SK-N-SH (cell line): ENCODE data around the gene RNF130. TPM values are rescaled to one million over a fixed set of nuclear protein-coding genes. Genes with fewer than 3 reads are reported as not detected.
A peak's percentile ranks its signal among the peaks of the same experiment; 100 is the strongest.

ENCODE experiments used
- CTCF ChIA-PET: fragments of 300-600, 350-600 bp; formaldehyde crosslinking; extraction: SDS; loops from one replicate; lab custom pipeline; 2021; lab: Yijun Ruan, JAX
- POLR2A ChIA-PET: fragments of 350-600 bp; sonication (Branson Sonifier 250); formaldehyde crosslinking; extraction: SDS; loops from one replicate; lab custom pipeline; 2020; ENCODE audit warnings: antibody characterized with exemption, inconsistent platforms; lab: Yijun Ruan, JAX
- DNase-seq: peaks from one replicate; pipeline ENCODE4 v3.0.0; 2012
- H2AFZ ChIP-seq: fragments of 200-600 bp; sonication (generic); 2 replicates; pipeline ENCODE4 v1.8.1; 2016; ENCODE audit warnings: antibody characterized with exemption, mild to moderate bottlenecking, low read depth
- H3F3A ChIP-seq: fragments of 200-600 bp; sonication (generic); replicated peaks from 2 replicates; pipeline ENCODE3; 2016; ENCODE audit warnings: antibody characterized with exemption, mild to moderate bottlenecking; ENCODE audit not compliant: insufficient read depth
- H3K27ac ChIP-seq, 2 experiments: fragments of 200-500 bp in 1 of 2; fragments of 200-600 bp in 1 of 2; sonication (Bioruptor generic) in 1 of 2; sonication (generic), shearing (Covaris generic) in 1 of 2; 2 replicates each; pipeline versions ENCODE4 v1.5.1 to v1.6.1; 2014 to 2016; ENCODE audit warnings: low read depth in 2 of 2, inconsistent platforms in 1 of 2, low read length in 1 of 2, mild to moderate bottlenecking in 1 of 2, mixed read lengths in 1 of 2
- H3K27me3 ChIP-seq: fragments of 200-600 bp; sonication (generic), shearing (Covaris generic); 2 replicates; pipeline ENCODE4 v1.6.1; 2016; ENCODE audit warnings: mixed run types; ENCODE audit not compliant: insufficient read depth
- H3K36me3 ChIP-seq, 2 experiments: fragments of 200-500 bp in 1 of 2; fragments of 200-600 bp in 1 of 2; sonication (Bioruptor generic) in 1 of 2; sonication (generic) in 1 of 2; replicated peaks in 1 of 2; 2 replicates each; pipeline versions ENCODE3 to v1.5.1; 2014 to 2016; ENCODE audit warnings: low read length in 1 of 2, mild to moderate bottlenecking in 1 of 2; ENCODE audit not compliant: insufficient read depth in 2 of 2, control insufficient read depth in 1 of 2
- H3K4me1 ChIP-seq, 2 experiments: fragments of 200-500 bp in 1 of 2; fragments of 200-600 bp in 1 of 2; sonication (Bioruptor generic) in 1 of 2; sonication (generic), shearing (Covaris generic) in 1 of 2; 2 replicates each; pipeline versions ENCODE4 v1.5.1 to v1.6.1; 2014 to 2016; ENCODE audit warnings: low read depth in 1 of 2, low read length in 1 of 2, mixed run types in 1 of 2; ENCODE audit not compliant: insufficient read depth in 2 of 2, control insufficient read depth in 1 of 2
- H3K4me2 ChIP-seq: fragments of 200-600 bp; sonication (generic), shearing (Covaris generic); 2 replicates; pipeline ENCODE4 v1.6.1; 2017; ENCODE audit warnings: mixed run types
- H3K4me3 ChIP-seq, 2 experiments: fragments of 200-500 bp in 1 of 2; fragments of 200-600 bp in 1 of 2; sonication (Bioruptor generic) in 1 of 2; sonication (generic), shearing (Covaris generic) in 1 of 2; 2 replicates each; pipeline versions ENCODE4 v1.5.1 to v1.8.1; 2014 to 2016; ENCODE audit warnings: low read depth in 2 of 2, inconsistent platforms in 1 of 2, low read length in 1 of 2, mild to moderate bottlenecking in 1 of 2, mixed read lengths in 1 of 2, moderate library complexity in 1 of 2
- H3K79me2 ChIP-seq: fragments of 200-600 bp; sonication (generic); 2 replicates; pipeline ENCODE4 v1.8.1; 2017; ENCODE audit warnings: mild to moderate bottlenecking; ENCODE audit not compliant: insufficient read depth
- H3K9ac ChIP-seq: fragments of 200-600 bp; sonication (generic); 2 replicates; pipeline ENCODE4 v1.6.1; 2017; ENCODE audit warnings: mixed run types
- H3K9me2 ChIP-seq: fragments of 200-600 bp; sonication (generic); 2 replicates; pipeline ENCODE4 v1.6.1; 2017; ENCODE audit warnings: mixed run types
- H3K9me3 ChIP-seq: fragments of 200-600 bp; sonication (generic); 2 replicates; pipeline ENCODE4 v1.6.1; 2017; ENCODE audit warnings: mixed run types, mild to moderate bottlenecking, moderate library complexity
- H4K20me1 ChIP-seq: fragments of 200-600 bp; sonication (generic); 2 replicates; pipeline ENCODE4 v1.6.1; 2017; ENCODE audit warnings: mild to moderate bottlenecking, mixed run types; ENCODE audit not compliant: insufficient read depth
- EP300 ChIP-seq, 2 experiments: IDR thresholded peaks; 2 replicates each; pipeline versions ENCODE4 v1.4.0 to v1.6.1; 2012; ENCODE audit warnings: borderline replicate concordance in 1 of 2, low read depth in 1 of 2, low read length in 1 of 2
- EZH2phosphoT487 ChIP-seq: fragments of 200-600 bp; sonication (generic); IDR thresholded peaks from 2 replicates; pipeline ENCODE4 v1.6.1; 2017; ENCODE audit warnings: low read depth, mixed run types, mild to moderate bottlenecking, antibody characterized with exemption, moderate library complexity, borderline replicate concordance
- FOXJ3 ChIP-seq: sonication (generic); formaldehyde crosslinking; IDR thresholded peaks from 2 replicates; pipeline ENCODE4 v1.5.1; 2020; ENCODE audit warnings: mild to moderate bottlenecking, missing genetic modification reagents
- IRF3 ChIP-seq: fragments of 150-350 bp; IDR thresholded peaks from 2 replicates; pipeline ENCODE4 v1.6.1; 2016; ENCODE audit warnings: mild to moderate bottlenecking, low read depth, low read length
- JUND ChIP-seq: IDR thresholded peaks from 2 replicates; pipeline ENCODE4 v1.4.0; 2012
- MAX ChIP-seq: IDR thresholded peaks from 2 replicates; pipeline ENCODE4 v1.4.0; 2012; ENCODE audit warnings: low read depth
- MEF2A ChIP-seq: IDR thresholded peaks from 2 replicates; pipeline ENCODE4 v1.4.0; 2012; ENCODE audit warnings: low read depth, borderline replicate concordance
- NFIC ChIP-seq: IDR thresholded peaks from 2 replicates; pipeline ENCODE4 v1.4.0; 2012; ENCODE audit warnings: borderline replicate concordance
- POLR2AphosphoS5 ChIP-seq: IDR thresholded peaks from 2 replicates; pipeline ENCODE4 v1.6.1; 2012; ENCODE audit warnings: low read depth, low read length
- RAD21 ChIP-seq: IDR thresholded peaks from 2 replicates; pipeline ENCODE4 v1.6.1; 2012; ENCODE audit warnings: mild to moderate bottlenecking, low read length
- RXRA ChIP-seq: IDR thresholded peaks from 2 replicates; pipeline ENCODE4 v1.4.0; 2012; ENCODE audit warnings: low read depth, mild to moderate bottlenecking, borderline replicate concordance
- TEAD4 ChIP-seq: IDR thresholded peaks from 2 replicates; pipeline ENCODE4 v1.4.0; 2012; ENCODE audit warnings: mild to moderate bottlenecking, borderline replicate concordance; ENCODE audit not compliant: insufficient read depth
- USF2 ChIP-seq: fragments of 150-350 bp; IDR thresholded peaks from 2 replicates; pipeline ENCODE4 v1.6.1; 2017; ENCODE audit warnings: antibody characterized with exemption, low read length, low read depth, borderline replicate concordance
- WGBS: methylation state at CpG from one replicate; pipeline ENCODE4 v1.1.6; 2017; ENCODE audit warnings: low lambda C conversion rate; 5-methylcytosine and 5-hydroxymethylcytosine counted together
- polyA plus RNA-seq, 3 experiments: library from polyadenylated mRNA; depleted of rRNA; stranded (reverse); fragments of >200 nt; gene quantifications; 2 replicates each; pipeline ENCODE4 v1.2.3, GENCODE V29; 2012
- TF ChIP-seq, protein P1 (sequence below): fragments of 200-600 bp; sonication (generic); IDR thresholded peaks from 2 replicates; pipeline ENCODE4 v1.6.1; 2017; ENCODE audit warnings: antibody characterized with exemption, mild to moderate bottlenecking, moderate library complexity

RNF130 gene
- polyA plus RNA-seq, 1 of the 3 experiments (the other 2 are of a cell fraction): 41.4 TPM

DNA sequence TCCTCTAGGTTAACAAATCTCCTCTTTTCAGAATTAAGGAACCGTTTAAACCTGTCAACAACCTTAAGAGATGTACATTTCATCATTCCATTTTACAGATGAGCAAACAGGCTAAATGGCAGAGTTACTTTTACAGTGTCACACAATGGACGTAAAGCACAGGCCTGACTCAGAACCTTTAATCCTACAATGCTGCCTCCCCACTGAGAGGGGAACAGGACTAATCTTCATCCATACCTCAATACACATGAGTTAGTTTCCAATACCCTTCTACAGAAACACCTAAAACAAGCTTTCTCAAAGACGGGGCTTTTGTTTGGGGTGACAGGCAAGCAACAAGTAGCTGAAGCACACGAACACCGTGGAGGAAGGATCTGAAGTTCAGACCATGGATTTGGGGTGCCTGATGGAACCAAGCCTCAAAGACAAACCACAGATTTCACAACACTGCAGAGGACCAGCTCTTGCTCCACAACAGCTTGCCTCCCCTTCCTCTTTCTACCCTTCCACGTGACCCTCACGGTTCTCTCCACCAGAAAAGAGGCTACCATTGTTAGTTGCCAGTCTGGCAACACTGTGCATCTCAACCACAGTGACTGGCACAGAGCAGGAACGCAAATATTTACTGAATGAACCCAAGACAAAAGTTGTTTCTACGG is 1.8 kb downstream of the RNF130 start:
- ChIA-PET POLR2A (no interaction called here), CTCF (interaction anchor here (0.7 to 2.6 kb wide), 5 partner anchors 12 to 48 kb away, joined by 3 to 11 read pairs (median 3); no protein-coding TSS in a partner anchor)
- DNase-seq: no peak
- Histone ChIP-seq H3K36me3 (no peaks in the 10 kb centered on the region), H3F3A (peaks cover 4% of the 10 kb centered on the region), H3K9me3 (no peaks in the 10 kb centered on the region), H3K9ac (peak overlapping the region; percentile 87; the same call in 1 of the 2 replicates), H3K4me3 (peak overlapping the region; percentile 80 to 89), H3K4me2 (peak overlapping the region; percentile 73), H3K4me1 (peaks cover 0 to 21% of the 10 kb centered on the region in 2 experiments; a peak in 2 of 4 replicates), H3K9me2 (no peaks in the 10 kb centered on the region), H4K20me1 (peaks cover 33% of the 10 kb centered on the region), H3K79me2 (peaks cover 65% of the 10 kb centered on the region), H3K27ac (no peak overlapping the region; a peak in 1 of 4 replicates), H2AFZ (peak overlapping the region; percentile 35; the same call in 1 of the 2 replicates), H3K27me3 (no peaks in the 10 kb centered on the region)
- TF ChIP-seq MEF2A (no peak), RAD21 (no peak), MAX (no peak), FOXJ3 (CRISPR knock-in tag) (no peak), NFIC (no peak), EP300 (IDR thresholded peaks at IDR 0.05; ENCODE audit: borderline replicate concordance in 1 of 2, low read depth in 1 of 2, low read length in 1 of 2) (no peak), USF2 (no peak), POLR2AphosphoS5 (no peak), JUND (no peak), RXRA (no peak), TEAD4 (no peak), IRF3 (no peak), EZH2phosphoT487 (no peak)
- TF ChIP-seq, protein P1, sequence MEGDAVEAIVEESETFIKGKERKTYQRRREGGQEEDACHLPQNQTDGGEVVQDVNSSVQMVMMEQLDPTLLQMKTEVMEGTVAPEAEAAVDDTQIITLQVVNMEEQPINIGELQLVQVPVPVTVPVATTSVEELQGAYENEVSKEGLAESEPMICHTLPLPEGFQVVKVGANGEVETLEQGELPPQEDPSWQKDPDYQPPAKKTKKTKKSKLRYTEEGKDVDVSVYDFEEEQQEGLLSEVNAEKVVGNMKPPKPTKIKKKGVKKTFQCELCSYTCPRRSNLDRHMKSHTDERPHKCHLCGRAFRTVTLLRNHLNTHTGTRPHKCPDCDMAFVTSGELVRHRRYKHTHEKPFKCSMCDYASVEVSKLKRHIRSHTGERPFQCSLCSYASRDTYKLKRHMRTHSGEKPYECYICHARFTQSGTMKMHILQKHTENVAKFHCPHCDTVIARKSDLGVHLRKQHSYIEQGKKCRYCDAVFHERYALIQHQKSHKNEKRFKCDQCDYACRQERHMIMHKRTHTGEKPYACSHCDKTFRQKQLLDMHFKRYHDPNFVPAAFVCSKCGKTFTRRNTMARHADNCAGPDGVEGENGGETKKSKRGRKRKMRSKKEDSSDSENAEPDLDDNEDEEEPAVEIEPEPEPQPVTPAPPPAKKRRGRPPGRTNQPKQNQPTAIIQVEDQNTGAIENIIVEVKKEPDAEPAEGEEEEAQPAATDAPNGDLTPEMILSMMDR: no peak
- WGBS: 67% methylated on average over 9 of the region's 9 CpGs
